Measurements from ENCODE around the gene SOX13.

DNA sequence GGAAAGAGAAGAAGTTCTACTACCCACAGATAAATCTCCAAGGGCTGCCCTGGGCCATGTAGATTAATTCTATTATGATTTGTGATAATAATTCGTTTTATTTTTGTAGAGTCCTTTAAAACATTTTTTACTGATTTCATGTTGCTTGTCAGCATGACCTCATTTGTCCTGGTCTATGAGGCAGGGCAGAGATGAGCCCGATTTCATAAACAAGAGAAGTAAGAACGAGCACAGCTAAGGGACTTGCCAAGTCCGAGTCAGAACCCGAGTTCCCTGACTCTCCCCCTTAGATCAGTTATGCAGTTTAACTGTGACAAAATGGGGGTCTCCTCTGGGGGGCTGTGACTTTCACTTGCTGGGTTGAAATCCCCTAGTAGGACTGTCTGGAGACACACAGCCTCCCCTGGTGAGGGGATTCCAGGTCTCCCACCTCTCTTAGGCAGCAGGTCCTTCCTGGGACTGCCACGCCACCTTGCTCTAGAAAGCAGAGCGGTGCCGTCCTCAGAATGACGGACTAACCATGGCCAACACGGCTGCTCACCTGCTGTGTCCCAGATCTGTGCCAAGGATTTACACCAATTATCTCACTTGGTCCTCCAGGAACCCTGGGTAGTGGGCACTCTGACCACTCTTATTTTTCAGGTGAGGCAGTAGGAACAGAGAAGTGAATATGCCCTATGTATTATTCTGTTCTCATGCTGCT is 31.0 kb upstream of the SOX13 start:
- TF ChIP-seq, protein P1, sequence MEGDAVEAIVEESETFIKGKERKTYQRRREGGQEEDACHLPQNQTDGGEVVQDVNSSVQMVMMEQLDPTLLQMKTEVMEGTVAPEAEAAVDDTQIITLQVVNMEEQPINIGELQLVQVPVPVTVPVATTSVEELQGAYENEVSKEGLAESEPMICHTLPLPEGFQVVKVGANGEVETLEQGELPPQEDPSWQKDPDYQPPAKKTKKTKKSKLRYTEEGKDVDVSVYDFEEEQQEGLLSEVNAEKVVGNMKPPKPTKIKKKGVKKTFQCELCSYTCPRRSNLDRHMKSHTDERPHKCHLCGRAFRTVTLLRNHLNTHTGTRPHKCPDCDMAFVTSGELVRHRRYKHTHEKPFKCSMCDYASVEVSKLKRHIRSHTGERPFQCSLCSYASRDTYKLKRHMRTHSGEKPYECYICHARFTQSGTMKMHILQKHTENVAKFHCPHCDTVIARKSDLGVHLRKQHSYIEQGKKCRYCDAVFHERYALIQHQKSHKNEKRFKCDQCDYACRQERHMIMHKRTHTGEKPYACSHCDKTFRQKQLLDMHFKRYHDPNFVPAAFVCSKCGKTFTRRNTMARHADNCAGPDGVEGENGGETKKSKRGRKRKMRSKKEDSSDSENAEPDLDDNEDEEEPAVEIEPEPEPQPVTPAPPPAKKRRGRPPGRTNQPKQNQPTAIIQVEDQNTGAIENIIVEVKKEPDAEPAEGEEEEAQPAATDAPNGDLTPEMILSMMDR (IDR thresholded peaks at IDR 0.05): no peak
- TF ChIP-seq POLR2A (IDR thresholded peaks at IDR 0.05): no peak
